H9 (cell line): ENCODE data around the gene SMG7. TPM values are rescaled to one million over a fixed set of nuclear protein-coding genes. Genes with fewer than 3 reads are reported as not detected.

Source experiments
- DNase-seq: peaks from one replicate; pipeline ENCODE4 v3.0.0-alpha.2; 2017
- H2AFZ ChIP-seq: one replicate; pipeline ENCODE4 v1.6.1; 2013; ENCODE audit warnings: mild to moderate bottlenecking, low read length, control low read depth, moderate library complexity
- H2AK5ac ChIP-seq: 2 replicates; pipeline ENCODE4 v1.6.1; 2013; ENCODE audit warnings: low read length, control low read depth, mixed read lengths; ENCODE audit not compliant: insufficient read length
- H2BK120ac ChIP-seq: one replicate; pipeline ENCODE4 v1.6.1; 2013; ENCODE audit warnings: low read depth, mild to moderate bottlenecking, low read length, control low read depth, inconsistent platforms; ENCODE audit not compliant: poor library complexity, severe bottlenecking
- H2BK12ac ChIP-seq: 2 replicates; pipeline ENCODE4 v1.6.1; 2013; ENCODE audit warnings: low read length, control low read depth, mixed read lengths, low read depth; ENCODE audit not compliant: insufficient read length
- H2BK15ac ChIP-seq: 2 replicates; pipeline ENCODE4 v1.6.1; 2013; ENCODE audit warnings: low read depth, low read length, control low read depth
- H2BK20ac ChIP-seq: one replicate; pipeline ENCODE4 v1.6.1; 2013; ENCODE audit warnings: low read depth, mild to moderate bottlenecking, low read length, control low read depth, inconsistent platforms; ENCODE audit not compliant: poor library complexity, severe bottlenecking
- H2BK5ac ChIP-seq: 2 replicates; pipeline ENCODE4 v1.6.1; 2013; ENCODE audit warnings: low read length, control low read depth, mixed read lengths; ENCODE audit not compliant: insufficient read length
- H3K14ac ChIP-seq: 2 replicates; pipeline ENCODE4 v1.6.1; 2013; ENCODE audit warnings: low read length, control low read depth; ENCODE audit not compliant: insufficient read depth
- H3K18ac ChIP-seq: 2 replicates; pipeline ENCODE4 v1.6.1; 2013; ENCODE audit warnings: low read depth, mild to moderate bottlenecking, mixed read lengths, low read length, control low read depth; ENCODE audit not compliant: insufficient read length
- H3K23ac ChIP-seq: 2 replicates; pipeline ENCODE4 v1.6.1; 2013; ENCODE audit warnings: low read length, control low read depth, mixed read lengths, low read depth; ENCODE audit not compliant: insufficient read length
- H3K23me2 ChIP-seq: 2 replicates; pipeline ENCODE4 v1.6.1; 2013; ENCODE audit warnings: low read depth, mild to moderate bottlenecking, mixed read lengths, low read length, control low read depth; ENCODE audit not compliant: insufficient read length, poor library complexity, severe bottlenecking
- H3K27ac ChIP-seq: 2 replicates; pipeline ENCODE4 v1.5.1; 2013; ENCODE audit warnings: low read length, control low read depth, mixed read lengths, low read depth; ENCODE audit not compliant: insufficient read length
- H3K27me3 ChIP-seq: 2 replicates; pipeline ENCODE4 v1.6.1; 2013; ENCODE audit warnings: low read length, control low read depth, inconsistent platforms; ENCODE audit not compliant: insufficient read depth
- H3K4ac ChIP-seq: 2 replicates; pipeline ENCODE4 v1.6.1; 2013; ENCODE audit warnings: low read depth, mild to moderate bottlenecking, control low read depth, inconsistent platforms, low read length, moderate library complexity
- H3K4me1 ChIP-seq: 2 replicates; pipeline ENCODE4 v1.6.1; 2013; ENCODE audit warnings: low read length, control low read depth, inconsistent platforms; ENCODE audit not compliant: insufficient read depth
- H3K4me2 ChIP-seq: 2 replicates; pipeline ENCODE4 v1.6.1; 2013; ENCODE audit warnings: low read length, control low read depth, mixed read lengths; ENCODE audit not compliant: insufficient read length, insufficient read depth
- H3K56ac ChIP-seq: 2 replicates; pipeline ENCODE4 v1.6.1; 2013; ENCODE audit warnings: low read depth, mild to moderate bottlenecking, mixed read lengths, low read length, control low read depth; ENCODE audit not compliant: insufficient read length
- H3K79me1 ChIP-seq: 2 replicates; pipeline ENCODE4 v1.6.1; 2013; ENCODE audit warnings: low read depth, mild to moderate bottlenecking, moderate library complexity, low read length, control low read depth, inconsistent platforms; ENCODE audit not compliant: insufficient read depth, poor library complexity, severe bottlenecking
- H3K79me2 ChIP-seq: 2 replicates; pipeline ENCODE4 v1.6.1; 2013; ENCODE audit warnings: low read length, control low read depth, inconsistent platforms; ENCODE audit not compliant: insufficient read depth
- H3K9ac ChIP-seq: 2 replicates; pipeline ENCODE4 v1.6.1; 2013; ENCODE audit warnings: low read length, control low read depth, mixed read lengths; ENCODE audit not compliant: insufficient read length; ENCODE audit errors: extremely low read depth
- H3K9me3 ChIP-seq: one replicate; pipeline ENCODE4 v1.6.1; 2013; ENCODE audit warnings: low read depth, low read length, inconsistent platforms; ENCODE audit not compliant: control insufficient read depth
- H3T11ph ChIP-seq: one replicate; pipeline ENCODE4 v1.6.1; 2013; ENCODE audit warnings: mild to moderate bottlenecking, low read length, control low read depth, inconsistent platforms
- H4K20me1 ChIP-seq: one replicate; pipeline ENCODE4 v1.6.1; 2013; ENCODE audit not compliant: control insufficient read depth, insufficient read length, insufficient read depth
- H4K5ac ChIP-seq: 2 replicates; pipeline ENCODE4 v1.6.1; 2013; ENCODE audit warnings: low read depth, mild to moderate bottlenecking, mixed read lengths, low read length, control low read depth; ENCODE audit not compliant: insufficient read length
- H4K8ac ChIP-seq: replicated peaks from 2 replicates; pipeline ENCODE4 v1.6.1; 2013; ENCODE audit warnings: low read length, control low read depth, mixed read lengths, low read depth; ENCODE audit not compliant: insufficient read length
- H4K91ac ChIP-seq: 2 replicates; pipeline ENCODE4 v1.6.1; 2013; ENCODE audit warnings: low read depth, mild to moderate bottlenecking, moderate library complexity, mixed read lengths, low read length, control low read depth; ENCODE audit not compliant: insufficient read length
- H3K27ac Mint-ChIP-seq, 3 experiments: 2 replicates in 2 of 3; 3 replicates in 1 of 3; pipeline ENCODE4 v1.8.0; 2020 to 2021; ENCODE audit warnings: mixed read lengths in 3 of 3, mild to moderate bottlenecking in 1 of 3, moderate library complexity in 1 of 3
- H3K27me3 Mint-ChIP-seq: 2 replicates; pipeline ENCODE4 v1.8.0; 2021; ENCODE audit warnings: low read depth, mild to moderate bottlenecking, moderate library complexity, mixed read lengths
- H3K36me3 Mint-ChIP-seq, 3 experiments: 2 replicates in 2 of 3; 3 replicates in 1 of 3; pipeline ENCODE4 v1.8.0; 2020 to 2021; ENCODE audit warnings: low read depth in 3 of 3, mixed read lengths in 3 of 3; ENCODE audit not compliant: insufficient read depth in 1 of 3
- H3K4me1 Mint-ChIP-seq, 2 experiments: 2 replicates each; pipeline ENCODE4 v1.8.0; 2020; ENCODE audit warnings: mixed read lengths in 2 of 2
- H3K4me3 Mint-ChIP-seq, 2 experiments: 2 replicates in 1 of 2; 3 replicates in 1 of 2; pipeline ENCODE4 v1.8.0; 2020 to 2021; ENCODE audit warnings: mild to moderate bottlenecking in 2 of 2, mixed read lengths in 2 of 2, moderate library complexity in 1 of 2
- H3K9me3 Mint-ChIP-seq, 2 experiments: 2 replicates in 1 of 2; 3 replicates in 1 of 2; pipeline ENCODE4 v1.8.0; 2020; ENCODE audit warnings: mild to moderate bottlenecking in 2 of 2, mixed read lengths in 2 of 2, moderate library complexity in 1 of 2
- WGBS: extraction: QIAGEN DNeasy Blood & Tissue Kit; methylation state at CpG from one replicate; pipeline ENCODE4 v1.1.7; 2013; ENCODE audit warnings: missing lambda C conversion rate, low lambda C conversion rate, mixed read lengths; ENCODE audit not compliant: insufficient read length; ENCODE audit errors: extremely low coverage; 5-methylcytosine and 5-hydroxymethylcytosine counted together
- total RNA-seq: library from RNA; stranded (reverse); gene quantifications from 2 replicates; pipeline ENCODE4 v1.2.1, GENCODE V29; 2021
- TF ChIP-seq, protein P1 (sequence below): fragments of 200-600 bp; sonication (generic); conservative IDR thresholded peaks from 3 replicates; pipeline ENCODE4 v1.8.0; 2021; ENCODE audit warnings: antibody characterized with exemption, mild to moderate bottlenecking

SMG7 gene
- total RNA-seq, 1 experiment from 2014 or later = 77.0 TPM

GRCh38 chr1:183583466-183583865 lies 111.2 kb downstream of the SMG7 start:
- WGBS = no CpG with 5 or more reads among the region's 6 CpGs
- Histone ChIP-seq H2BK5ac (no peak overlapping the region), H4K20me1 (no peaks in the 10 kb centered on the region), H3K4ac (no peak overlapping the region), H2BK15ac (no peak overlapping the region), H3K23ac (no peak overlapping the region), H3T11ph (no peak overlapping the region), H4K5ac (no peak overlapping the region), H2AK5ac (no peak overlapping the region), H3K27me3 (no peaks in the 10 kb centered on the region), H3K14ac (no peak overlapping the region), H3K4me1 (no peaks in the 10 kb centered on the region; the same call in 1 of the 2 replicates), H2BK120ac (no peak overlapping the region), H3K79me1 (no peaks in the 10 kb centered on the region), H4K8ac (no peak overlapping the region), H3K27ac (no peak overlapping the region), H2AFZ (no peak overlapping the region), H3K9ac (no peak overlapping the region), H3K18ac (no peak overlapping the region), H4K91ac (no peak overlapping the region), H2BK12ac (no peak overlapping the region), H3K79me2 (no peaks in the 10 kb centered on the region), H3K4me2 (no peak overlapping the region), H3K9me3 (no peaks in the 10 kb centered on the region), H3K23me2 (no peaks in the 10 kb centered on the region), H3K56ac (no peak overlapping the region), H2BK20ac (no peak overlapping the region)
- Mint-ChIP-seq H3K4me3 (no peak overlapping the region), H3K27me3 (no peaks in the 10 kb centered on the region; the same call in 1 of the 2 replicates), H3K27ac (no peak overlapping the region), H3K9me3 (no peaks in the 10 kb centered on the region), H3K36me3 (no peaks in the 10 kb centered on the region), H3K4me1 (peaks cover 16 to 22% of the 10 kb centered on the region in 2 experiments)
- TF ChIP-seq, protein P1, sequence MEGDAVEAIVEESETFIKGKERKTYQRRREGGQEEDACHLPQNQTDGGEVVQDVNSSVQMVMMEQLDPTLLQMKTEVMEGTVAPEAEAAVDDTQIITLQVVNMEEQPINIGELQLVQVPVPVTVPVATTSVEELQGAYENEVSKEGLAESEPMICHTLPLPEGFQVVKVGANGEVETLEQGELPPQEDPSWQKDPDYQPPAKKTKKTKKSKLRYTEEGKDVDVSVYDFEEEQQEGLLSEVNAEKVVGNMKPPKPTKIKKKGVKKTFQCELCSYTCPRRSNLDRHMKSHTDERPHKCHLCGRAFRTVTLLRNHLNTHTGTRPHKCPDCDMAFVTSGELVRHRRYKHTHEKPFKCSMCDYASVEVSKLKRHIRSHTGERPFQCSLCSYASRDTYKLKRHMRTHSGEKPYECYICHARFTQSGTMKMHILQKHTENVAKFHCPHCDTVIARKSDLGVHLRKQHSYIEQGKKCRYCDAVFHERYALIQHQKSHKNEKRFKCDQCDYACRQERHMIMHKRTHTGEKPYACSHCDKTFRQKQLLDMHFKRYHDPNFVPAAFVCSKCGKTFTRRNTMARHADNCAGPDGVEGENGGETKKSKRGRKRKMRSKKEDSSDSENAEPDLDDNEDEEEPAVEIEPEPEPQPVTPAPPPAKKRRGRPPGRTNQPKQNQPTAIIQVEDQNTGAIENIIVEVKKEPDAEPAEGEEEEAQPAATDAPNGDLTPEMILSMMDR = no peak
- no peak for DNase-seq
